Fibroblast of upper back skin (primary cell): ENCODE data around the gene NET1.
"Not testable (repeated sequence)": the region's sequence is repeated elsewhere in the genome, so short reads cannot be mapped to it uniquely, and the experiment has no call there.

Source experiments
- DNase-seq: peaks from one replicate; pipeline ENCODE4 v3.0.0-alpha.2; 2013

NET1 gene

GRCh38 chr10:5400468-5401240 is 11.7 kb upstream of the NET1 start:
- no peak for DNase-seq

- no peak for DNase-seq
Observed at GRCh38 chr10:5402798-5403197, 9.6 kb upstream of the NET1 start.

GRCh38 chr10:5404208-5405041 is 7.9 kb upstream of the NET1 start, which contains the start of gene TUBAL3:
TSS of gene TUBAL3 (minus strand) at chr10:5404828. CDS start at chr10:5404792, 36 bp downstream.
- no peak for DNase-seq

GRCh38 chr10:5406918-5407317 is 5.4 kb upstream of the NET1 start:
- no peak for DNase-seq

- not testable (repeated sequence) for DNase-seq
Observed at GRCh38 chr10:5410787-5411186, 1.6 kb upstream of the NET1 start.

- no peak for DNase-seq
Observed at GRCh38 chr10:5411941-5412276, 448 bp upstream of the NET1 start.

GRCh38 chr10:5413012-5413938 is 918 bp downstream of the NET1 start:
- DNase-seq = peak; percentile 52

- DNase-seq = no peak
Observed at GRCh38 chr10:5416981-5417380, 4.6 kb downstream of the NET1 start.

- no peak for DNase-seq
Observed at GRCh38 chr10:5418584-5418983, 6.2 kb downstream of the NET1 start.

GRCh38 chr10:5419466-5420094 is 7.2 kb downstream of the NET1 start:
- no peak for DNase-seq

GRCh38 chr10:5423771-5424170 is 11.4 kb downstream of the NET1 start:
- DNase-seq = peak; percentile 45

- no peak for DNase-seq
Observed at GRCh38 chr10:5424751-5425150, 12.4 kb downstream of the NET1 start.

GRCh38 chr10:5428133-5428532 is 15.8 kb downstream of the NET1 start:
- no peak for DNase-seq

- DNase-seq = no peak
Observed at GRCh38 chr10:5433182-5433581, 20.8 kb downstream of the NET1 start.

GRCh38 chr10:5434017-5434753 is 21.8 kb downstream of the NET1 start:
- DNase-seq = peak; percentile 89

- DNase-seq = no peak
Observed at GRCh38 chr10:5435328-5435727, 23.0 kb downstream of the NET1 start.

- DNase-seq = no peak
Observed at GRCh38 chr10:5440206-5440605, 27.8 kb downstream of the NET1 start.

GRCh38 chr10:5441106-5441505 is 28.7 kb downstream of the NET1 start:
- no peak for DNase-seq

- DNase-seq = peak; percentile 51
Observed at GRCh38 chr10:5442065-5442989, 30.0 kb downstream of the NET1 start.

GRCh38 chr10:5442990-5443370 is 30.6 kb downstream of the NET1 start:
- no peak for DNase-seq

GRCh38 chr10:5443429-5443828 is 31.1 kb downstream of the NET1 start:
- DNase-seq = no peak
